Fibroblast of skin of left biceps (primary cell): ENCODE results near the gene C19orf73.

Experiments
- DNase-seq, 2 experiments: peaks; one replicate each; pipeline ENCODE4 v3.0.0-alpha.2; 2013; ENCODE audit warnings: low read depth in 2 of 2

The C19orf73 gene, protein sequence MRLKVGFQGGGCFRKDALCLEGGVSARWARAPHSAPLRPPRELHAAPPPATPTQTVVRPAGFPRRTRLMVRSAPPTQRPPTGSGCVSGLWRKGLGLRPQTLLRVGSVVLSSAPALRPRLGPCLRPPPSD

GRCh38 chr19:49118565-49119410 is at the start of gene C19orf73:
Gene C19orf73, minus strand, starts transcription at chr19:49119143. Its CDS starts 121 bp downstream, at chr19:49119022.
- peak; percentile 81 to 85 for DNase-seq

DNA sequence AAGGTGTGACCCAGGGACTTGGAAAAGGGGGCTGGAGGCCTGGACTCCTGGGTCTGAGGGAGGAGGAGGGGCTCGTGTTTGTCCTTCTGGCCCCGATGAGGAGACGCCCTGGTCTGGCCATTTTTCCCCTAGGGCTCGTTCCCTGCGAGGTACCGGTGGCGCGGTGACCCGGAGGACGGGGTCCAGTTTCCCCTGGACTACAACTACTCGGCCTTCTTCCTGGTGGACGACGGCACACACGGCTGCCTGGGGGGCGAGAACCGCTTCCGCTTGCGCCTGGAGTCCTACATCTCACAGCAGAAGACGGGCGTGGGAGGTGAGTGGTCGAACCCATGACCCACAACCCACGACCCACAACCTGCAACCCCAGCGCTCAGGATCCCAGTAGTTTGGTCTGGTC is 49.5 kb upstream of the C19orf73 start:
- DNase-seq = no peak

DNA sequence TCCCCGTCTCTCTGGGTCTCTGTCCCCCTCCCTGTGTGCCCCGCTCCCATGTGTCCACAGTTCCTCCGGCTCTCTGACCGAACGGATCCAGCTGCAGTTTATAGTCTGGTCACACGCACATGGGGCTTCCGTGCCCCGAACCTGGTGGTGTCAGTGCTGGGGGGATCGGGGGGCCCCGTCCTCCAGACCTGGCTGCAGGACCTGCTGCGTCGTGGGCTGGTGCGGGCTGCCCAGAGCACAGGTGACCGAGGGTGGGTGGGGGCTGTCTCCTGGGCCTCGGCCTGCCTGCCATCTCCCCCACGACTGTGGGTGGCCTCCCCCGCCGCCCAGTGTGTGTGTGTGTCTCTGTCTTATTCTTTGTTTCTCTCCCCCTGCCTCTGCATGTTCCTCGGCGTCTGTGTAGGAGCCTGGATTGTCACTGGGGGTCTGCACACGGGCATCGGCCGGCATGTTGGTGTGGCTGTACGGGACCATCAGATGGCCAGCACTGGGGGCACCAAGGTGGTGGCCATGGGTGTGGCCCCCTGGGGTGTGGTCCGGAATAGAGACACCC is 49.0 kb upstream of the C19orf73 start:
- no peak for DNase-seq

DNA sequence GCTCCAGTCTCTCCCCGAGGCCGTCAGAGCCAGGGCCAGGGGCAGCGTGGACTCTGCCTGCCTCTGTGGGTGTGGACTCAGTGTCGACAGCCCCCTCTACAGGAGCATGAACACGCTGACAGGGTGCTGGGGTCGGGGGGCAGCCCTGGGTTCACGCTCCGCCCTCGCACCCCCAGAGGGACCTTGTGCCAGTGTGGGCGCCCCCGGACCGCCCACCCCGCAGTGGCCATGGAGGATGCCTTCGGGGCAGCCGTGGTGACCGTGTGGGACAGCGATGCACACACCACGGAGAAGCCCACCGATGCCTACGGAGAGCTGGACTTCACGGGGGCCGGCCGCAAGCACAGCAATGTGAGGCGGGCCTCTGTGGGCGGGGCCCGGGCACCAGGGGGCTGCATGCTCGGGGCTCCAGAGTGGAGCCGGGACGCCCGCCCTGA is 46.9 kb upstream of the C19orf73 start:
- no peak for DNase-seq

DNA sequence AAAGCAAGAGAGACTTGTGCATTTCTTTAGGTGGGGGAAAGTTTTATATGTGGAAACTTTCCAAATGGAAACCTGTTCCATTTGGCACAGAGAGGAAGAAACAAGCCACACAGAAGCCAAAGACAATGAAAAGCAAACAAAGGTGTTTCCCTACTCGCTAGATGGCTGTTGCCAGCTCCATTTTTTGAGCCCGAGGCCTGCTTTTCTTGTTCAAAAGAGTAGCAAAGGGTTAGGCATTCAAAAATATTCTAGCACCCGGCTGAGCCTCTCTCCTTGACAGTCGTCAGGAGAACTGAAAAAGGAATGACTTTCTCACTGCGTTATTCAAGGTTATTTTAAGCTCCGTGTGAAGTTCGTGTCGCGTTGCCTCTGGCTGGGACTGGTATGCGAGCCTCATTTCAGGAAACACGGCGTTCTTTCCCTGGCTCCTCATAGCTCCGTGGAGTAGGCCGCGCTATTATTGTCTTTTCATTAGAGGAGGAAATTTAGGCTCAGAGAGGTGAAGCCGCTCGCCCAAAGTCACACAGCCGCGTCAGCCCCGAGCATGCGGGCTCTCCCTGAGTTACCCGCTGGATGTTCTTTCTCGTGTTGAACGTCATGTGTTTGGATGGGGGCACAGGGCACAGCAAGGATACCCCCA is 46.3 kb upstream of the C19orf73 start:
- DNase-seq = no peak

DNA sequence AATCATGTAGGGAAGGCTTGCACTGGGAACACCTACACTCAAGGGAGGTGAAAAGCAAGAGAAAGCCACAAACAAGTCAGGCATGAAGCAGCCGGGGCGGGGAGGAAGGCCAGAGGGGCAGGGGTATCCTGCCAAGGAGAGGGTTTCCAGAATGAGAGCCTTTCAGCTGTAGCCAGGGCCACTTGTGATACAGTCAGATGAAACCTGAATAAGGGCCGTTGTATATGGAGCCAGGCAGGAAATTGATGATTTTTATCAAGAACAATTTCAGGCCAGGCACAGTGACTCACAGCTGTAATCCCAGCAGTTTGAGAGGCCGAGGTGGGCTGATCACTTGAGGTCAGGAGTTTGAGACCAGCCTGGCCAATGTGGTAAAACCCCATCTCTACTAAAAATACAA is 43.0 kb upstream of the C19orf73 start:
- no peak for DNase-seq

DNA sequence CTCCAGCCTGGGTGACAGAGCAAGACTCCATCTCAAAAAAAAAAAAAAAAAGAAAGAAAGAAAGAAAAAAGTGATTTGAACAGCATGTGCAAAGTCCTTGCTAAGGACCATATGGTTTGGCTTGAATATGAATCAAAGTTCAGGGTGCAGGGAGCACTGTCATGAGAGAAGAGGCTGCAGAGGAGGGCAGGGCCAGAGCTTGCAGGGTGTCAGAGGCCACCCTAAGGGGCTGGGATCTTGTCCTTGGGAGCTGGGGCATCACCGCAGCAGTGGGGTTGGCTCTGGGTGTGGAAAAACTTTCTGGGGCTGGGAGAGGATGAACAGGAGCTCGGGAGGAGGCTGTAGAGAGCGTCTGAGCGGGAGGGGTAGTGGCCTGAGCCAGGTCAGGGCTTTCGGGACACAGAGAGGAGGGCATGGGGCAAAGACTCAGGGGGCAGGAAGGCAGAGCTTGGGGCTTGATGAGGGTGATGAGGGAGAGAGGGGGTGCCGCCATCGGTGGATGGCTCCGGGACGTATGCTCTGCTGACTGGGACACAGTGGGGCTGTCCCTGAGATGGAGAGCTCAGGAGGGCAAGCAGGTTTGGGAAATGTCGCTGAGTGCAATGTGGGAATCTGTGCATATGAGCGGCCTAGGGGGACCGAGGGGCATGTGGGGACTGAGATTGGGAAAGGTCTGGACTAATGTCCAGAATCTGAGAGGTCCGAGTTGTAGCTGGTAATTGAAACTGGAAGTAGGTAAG is 41.7 kb upstream of the C19orf73 start:
- DNase-seq = no peak

DNA sequence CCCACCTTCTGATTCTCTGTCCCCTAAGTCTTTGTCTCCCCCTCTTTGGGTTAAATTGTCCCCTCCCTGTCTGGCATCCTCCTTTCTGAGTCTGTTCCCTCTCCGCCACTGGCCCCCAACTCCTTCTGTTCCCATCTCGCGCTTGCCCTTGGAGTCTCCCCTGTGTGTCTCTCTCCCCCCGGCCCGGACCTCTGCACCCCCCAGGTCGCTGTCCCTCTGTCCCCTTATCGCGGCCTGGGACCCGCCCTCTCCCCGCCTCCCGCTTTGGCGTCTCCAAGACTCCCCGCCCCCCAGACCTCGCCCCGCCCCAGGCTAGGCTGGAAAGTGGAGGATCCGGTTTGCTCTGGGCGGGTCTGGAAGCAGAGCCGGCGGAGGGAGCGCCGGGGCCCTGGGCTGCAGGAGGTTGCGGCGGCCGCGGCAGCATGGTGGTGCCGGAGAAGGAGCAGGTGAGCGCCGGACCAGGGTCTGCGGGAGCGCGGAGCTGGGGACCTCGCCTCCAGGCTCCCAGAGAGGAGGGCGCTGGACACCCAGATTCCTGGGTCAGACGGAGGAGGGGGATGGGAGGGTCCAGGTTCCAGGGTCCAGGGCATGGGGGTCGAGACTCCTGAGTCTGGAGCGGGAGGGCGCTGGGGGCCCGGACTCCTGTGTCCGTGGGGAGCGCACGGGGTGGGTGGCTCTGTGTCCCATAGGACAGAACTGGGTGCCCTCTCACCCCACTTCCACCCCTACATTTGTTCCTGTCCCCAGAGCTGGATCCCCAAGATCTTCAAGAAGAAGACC is 38.7 kb upstream of the C19orf73 start, which contains the start of gene TRPM4:
Gene TRPM4, plus strand, starts transcription at position 348 of the 780 bp plus-strand sequence. Its CDS starts 75 bp downstream, at position 423.
- DNase-seq = peak in 1 of 2 experiments; percentile 48

- no peak for DNase-seq
Measured at GRCh38 chr19:49155820-49156346, 36.9 kb upstream of the C19orf73 start.

DNA sequence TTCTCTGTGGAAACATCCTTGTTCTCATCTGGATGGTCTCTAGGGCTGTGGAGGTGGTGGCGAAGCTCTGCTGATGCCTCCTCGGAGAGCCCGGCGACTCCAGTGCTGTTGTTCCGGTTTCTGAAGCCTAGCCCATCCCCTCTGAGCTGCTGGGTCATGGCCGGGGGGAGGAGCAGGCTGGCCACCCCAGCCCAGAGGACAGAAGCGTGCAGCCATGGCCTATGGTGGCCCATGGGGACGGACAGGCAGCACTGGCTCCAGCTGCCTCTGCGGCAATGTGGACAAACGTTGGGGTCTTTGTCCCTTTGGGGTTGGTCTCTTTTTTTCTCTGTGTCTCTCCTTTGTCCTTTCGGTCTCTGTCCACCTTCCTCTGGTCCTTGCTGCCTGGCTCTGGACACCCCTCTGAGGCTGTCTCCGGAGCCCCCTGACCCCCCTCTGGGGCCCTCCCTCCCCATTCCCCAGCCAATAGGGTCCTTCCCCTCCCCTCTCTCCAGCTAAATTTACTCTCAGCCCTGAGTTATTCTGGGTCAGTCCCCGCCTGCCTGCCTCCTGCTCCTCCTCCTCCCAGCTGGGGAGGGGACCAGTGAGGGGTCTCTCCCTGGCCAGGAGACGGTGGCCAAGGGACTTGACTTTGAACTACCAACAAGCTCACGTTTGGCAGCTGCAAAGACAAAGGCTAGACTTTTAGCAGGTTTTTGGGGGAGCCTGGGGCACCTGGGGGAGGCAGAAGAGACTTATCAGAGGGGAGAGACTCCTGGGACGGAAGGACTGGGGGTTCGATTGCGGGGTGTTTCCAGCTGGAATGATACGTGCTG is 36.3 kb upstream of the C19orf73 start, which contains the start of gene HRC:
Gene HRC, minus strand, starts transcription at position 392 of the 815 bp plus-strand sequence. Its CDS starts 159 bp downstream, at position 233.
- no peak for DNase-seq

- DNase-seq = no peak
Measured at GRCh38 chr19:49154279-49154678, 35.3 kb upstream of the C19orf73 start.

GRCh38 chr19:49153167-49153809 is 34.3 kb upstream of the C19orf73 start:
- no peak for DNase-seq

DNA sequence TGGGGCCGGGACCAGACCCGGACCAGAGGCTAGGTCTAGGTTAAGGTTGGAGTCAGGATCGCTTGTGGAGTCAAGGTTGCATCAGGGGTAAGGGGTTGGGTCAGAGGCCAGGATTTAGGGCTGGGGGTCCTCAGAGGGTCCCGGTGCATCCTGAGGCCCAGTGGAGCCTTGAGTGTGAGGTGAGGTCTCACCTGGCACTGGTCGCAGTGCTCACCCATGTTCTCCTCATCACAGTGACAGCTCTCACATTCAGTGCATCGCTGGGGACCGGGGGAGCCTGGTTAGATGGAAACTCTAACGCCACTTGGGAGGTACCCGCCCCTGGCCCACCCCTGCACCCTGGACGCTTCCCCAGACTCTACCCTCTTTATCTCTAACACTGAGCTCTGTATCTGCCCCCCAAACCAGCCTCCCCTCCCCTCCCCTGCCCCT is 33.2 kb upstream of the C19orf73 start:
- DNase-seq = no peak

GRCh38 chr19:49151267-49152118 is 32.5 kb upstream of the C19orf73 start:
- DNase-seq = no peak

DNA sequence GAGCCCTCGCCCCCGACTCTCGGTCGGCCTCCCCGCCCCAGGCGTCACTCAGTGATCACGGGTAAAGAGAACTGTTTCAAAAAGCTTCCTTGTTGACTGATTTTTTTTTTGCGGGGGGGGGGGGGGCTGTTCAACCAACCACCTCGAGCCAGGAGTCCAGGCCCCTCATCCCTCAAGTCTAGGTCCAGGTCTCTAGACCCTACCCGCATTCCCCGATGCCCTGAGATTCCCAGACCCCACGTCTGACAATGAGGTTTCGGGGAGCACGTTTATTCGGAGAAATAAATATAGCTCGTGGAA is 32.0 kb upstream of the C19orf73 start:
- DNase-seq = no peak

DNA sequence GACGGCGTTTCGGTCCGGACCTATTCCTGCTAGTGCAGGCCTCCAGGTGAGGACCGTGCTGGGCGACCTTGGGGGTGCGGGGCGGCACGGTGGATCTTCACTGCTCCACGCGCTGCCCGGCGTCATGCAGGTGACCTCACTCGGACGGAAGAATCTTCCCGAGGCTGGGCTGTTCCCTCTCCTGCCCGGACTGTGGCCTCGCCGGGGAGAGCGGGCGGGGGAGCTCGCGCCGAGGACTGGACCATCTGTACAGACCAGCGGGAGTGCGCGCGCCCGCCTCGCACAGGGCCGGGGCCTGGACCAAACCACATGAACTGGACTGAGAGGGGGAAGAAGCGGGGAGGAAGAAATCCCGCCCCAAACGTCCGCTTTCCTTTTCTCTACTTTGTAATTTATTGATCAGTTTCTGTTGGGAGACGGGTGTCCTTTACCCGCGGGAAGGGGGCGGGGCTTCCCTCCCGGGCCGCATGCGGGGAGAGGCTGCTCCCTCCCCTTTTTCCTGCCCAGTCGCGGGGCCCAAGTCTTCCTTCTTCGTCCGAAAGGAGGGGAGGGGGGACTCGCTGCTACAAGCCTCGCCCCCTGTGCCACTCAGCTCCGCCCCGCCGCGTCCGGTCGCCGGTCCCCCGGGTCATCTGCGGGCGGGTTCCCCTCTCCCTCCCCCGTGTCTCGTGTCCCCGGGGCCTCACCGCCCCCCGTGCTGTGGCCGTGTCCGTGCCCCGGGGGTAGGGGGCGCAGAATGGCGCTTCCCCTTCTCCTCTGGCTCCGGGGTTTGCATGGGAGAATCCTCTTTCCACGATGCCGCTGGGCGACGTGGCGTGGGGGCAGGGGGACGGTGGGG is 31.4 kb upstream of the C19orf73 start:
- DNase-seq = peak; percentile 54 to 57

- peak; percentile 78 to 79 for DNase-seq
Measured at GRCh38 chr19:49149652-49150105, 30.7 kb upstream of the C19orf73 start.
